HEK293 (cell line): ENCODE measurements around the gene HIVEP2.
A peak's percentile ranks its signal among the peaks of the same experiment; 100 is the strongest.

Source experiments
- IKZF3 ChIP-seq: fragments of 450-650 bp; IDR thresholded peaks from 2 replicates; pipeline ENCODE4 v1.5.0; 2018; ENCODE audit warnings: missing biosample characterization, mild to moderate bottlenecking, missing genetic modification characterization, moderate library complexity
- PRDM1 ChIP-seq: fragments of 450-650 bp; formaldehyde crosslinking; IDR thresholded peaks from 2 replicates; pipeline ENCODE4; 2016; ENCODE audit warnings: missing biosample characterization, missing genetic modification characterization
- WT1 ChIP-seq: fragments of 450-650 bp; formaldehyde crosslinking; IDR thresholded peaks from 2 replicates; pipeline ENCODE4 v1.5.1; 2016; ENCODE audit warnings: missing biosample characterization, missing genetic modification characterization
- ZFP69B ChIP-seq: fragments of 450-650 bp; formaldehyde crosslinking; IDR thresholded peaks from 2 replicates; pipeline ENCODE4 v1.5.1; 2016; ENCODE audit warnings: missing biosample characterization, missing genetic modification characterization
- ZIC2 ChIP-seq: fragments of 450-650 bp; formaldehyde crosslinking; IDR thresholded peaks from 2 replicates; pipeline ENCODE4 v1.5.1; 2016; ENCODE audit warnings: missing biosample characterization, missing genetic modification characterization
- ZNF335 ChIP-seq: fragments of 450-650 bp; formaldehyde crosslinking; conservative IDR thresholded peaks from 2 replicates; pipeline ENCODE4 v1.5.1; 2016; ENCODE audit warnings: missing biosample characterization, missing genetic modification characterization
- ZNF341 ChIP-seq: fragments of 450-650 bp; formaldehyde crosslinking; IDR thresholded peaks from 2 replicates; pipeline ENCODE4; 2016; ENCODE audit warnings: low read depth, missing biosample characterization, missing genetic modification characterization
- ZNF660 ChIP-seq: fragments of 450-650 bp; IDR thresholded peaks from 2 replicates; pipeline ENCODE4 v1.5.1; 2018; ENCODE audit warnings: missing biosample characterization, mild to moderate bottlenecking, missing genetic modification characterization
- TF ChIP-seq, protein P1 (sequence below): fragments of 450-650 bp; formaldehyde crosslinking; conservative IDR thresholded peaks from 2 replicates; pipeline ENCODE4 v1.5.1; 2016; ENCODE audit warnings: low read depth, missing biosample characterization, missing genetic modification characterization
- TF ChIP-seq, protein P2 (sequence below): fragments of 450-650 bp; formaldehyde crosslinking; IDR thresholded peaks from 2 replicates; pipeline ENCODE4 v1.5.1; 2016; ENCODE audit warnings: missing biosample characterization, missing genetic modification characterization
- TF ChIP-seq, protein P3 (sequence below): fragments of 450-650 bp; IDR thresholded peaks from 2 replicates; pipeline ENCODE4 v1.5.1; 2018; ENCODE audit warnings: missing biosample characterization, mild to moderate bottlenecking, missing genetic modification characterization
- TF ChIP-seq, protein P4 (sequence below): fragments of 450-650 bp; formaldehyde crosslinking; IDR thresholded peaks from 2 replicates; pipeline ENCODE4 v1.5.1; 2016; ENCODE audit warnings: missing biosample characterization, missing genetic modification characterization
- TF ChIP-seq, protein P5 (sequence below): fragments of 450-650 bp; formaldehyde crosslinking; IDR thresholded peaks from 2 replicates; pipeline ENCODE4; 2016; ENCODE audit warnings: missing biosample characterization, missing genetic modification characterization
- TF ChIP-seq, protein P6 (sequence below): fragments of 450-650 bp; formaldehyde crosslinking; optimal IDR thresholded peaks from 2 replicates; pipeline ENCODE3; 2016; ENCODE audit warnings: missing biosample characterization, mild to moderate bottlenecking, missing genetic modification characterization
- TF ChIP-seq, protein P7 (sequence below): fragments of 450-650 bp; formaldehyde crosslinking; IDR thresholded peaks from 2 replicates; pipeline ENCODE4 v1.5.1; 2017; ENCODE audit warnings: missing biosample characterization, mild to moderate bottlenecking, missing genetic modification characterization, moderate library complexity

Gene HIVEP2

DNA sequence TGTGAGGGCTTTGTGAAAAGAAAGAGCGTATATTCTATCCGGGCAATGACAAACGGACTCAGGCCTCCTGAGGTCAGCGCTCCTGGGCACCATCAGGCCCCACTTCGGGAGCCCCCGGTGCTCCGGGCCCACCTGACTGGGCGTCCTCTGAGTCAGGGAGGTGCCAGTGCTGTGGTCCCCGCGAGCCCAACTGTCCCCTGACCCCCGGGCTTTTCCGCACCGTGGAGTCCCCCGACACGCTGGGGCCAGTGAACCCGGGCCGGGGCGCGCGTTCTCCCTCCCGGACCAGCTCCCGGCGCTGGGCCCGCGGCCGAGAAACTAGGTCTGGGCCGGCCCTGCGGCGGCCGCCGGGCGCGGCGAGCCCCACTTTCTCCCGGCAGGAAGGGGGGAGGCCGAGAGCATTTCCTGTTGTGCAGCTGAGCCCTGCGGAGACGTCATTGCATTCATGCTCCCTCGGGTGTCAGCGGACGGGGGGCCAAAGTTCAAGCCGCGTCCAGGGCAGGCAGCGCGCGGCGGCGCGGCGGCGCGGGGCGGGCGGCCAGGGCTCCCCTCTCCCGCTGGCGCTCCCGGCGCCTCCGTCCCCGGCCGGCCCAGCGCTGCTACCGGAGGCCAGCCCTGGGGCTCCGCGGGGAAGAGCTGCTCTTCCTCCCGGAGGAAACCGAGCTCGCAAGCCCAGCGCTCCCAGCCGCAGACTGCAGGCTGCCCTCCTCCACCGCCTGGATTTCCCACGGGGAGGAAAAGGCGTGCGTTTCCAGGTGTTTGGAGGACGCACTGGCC lies 18.3 kb downstream of the HIVEP2 start (continued):
- TF ChIP-seq, protein P1, sequence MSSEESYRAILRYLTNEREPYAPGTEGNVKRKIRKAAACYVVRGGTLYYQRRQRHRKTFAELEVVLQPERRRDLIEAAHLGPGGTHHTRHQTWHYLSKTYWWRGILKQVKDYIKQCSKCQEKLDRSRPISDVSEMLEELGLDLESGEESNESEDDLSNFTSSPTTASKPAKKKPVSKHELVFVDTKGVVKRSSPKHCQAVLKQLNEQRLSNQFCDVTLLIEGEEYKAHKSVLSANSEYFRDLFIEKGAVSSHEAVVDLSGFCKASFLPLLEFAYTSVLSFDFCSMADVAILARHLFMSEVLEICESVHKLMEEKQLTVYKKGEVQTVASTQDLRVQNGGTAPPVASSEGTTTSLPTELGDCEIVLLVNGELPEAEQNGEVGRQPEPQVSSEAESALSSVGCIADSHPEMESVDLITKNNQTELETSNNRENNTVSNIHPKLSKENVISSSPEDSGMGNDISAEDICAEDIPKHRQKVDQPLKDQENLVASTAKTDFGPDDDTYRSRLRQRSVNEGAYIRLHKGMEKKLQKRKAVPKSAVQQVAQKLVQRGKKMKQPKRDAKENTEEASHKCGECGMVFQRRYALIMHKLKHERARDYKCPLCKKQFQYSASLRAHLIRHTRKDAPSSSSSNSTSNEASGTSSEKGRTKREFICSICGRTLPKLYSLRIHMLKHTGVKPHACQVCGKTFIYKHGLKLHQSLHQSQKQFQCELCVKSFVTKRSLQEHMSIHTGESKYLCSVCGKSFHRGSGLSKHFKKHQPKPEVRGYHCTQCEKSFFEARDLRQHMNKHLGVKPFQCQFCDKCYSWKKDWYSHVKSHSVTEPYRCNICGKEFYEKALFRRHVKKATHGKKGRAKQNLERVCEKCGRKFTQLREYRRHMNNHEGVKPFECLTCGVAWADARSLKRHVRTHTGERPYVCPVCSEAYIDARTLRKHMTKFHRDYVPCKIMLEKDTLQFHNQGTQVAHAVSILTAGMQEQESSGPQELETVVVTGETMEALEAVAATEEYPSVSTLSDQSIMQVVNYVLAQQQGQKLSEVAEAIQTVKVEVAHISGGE (tag by site-specific recombination) = 0 out of 2 replicates have a peak, but pooled peaks have one; percentile 17
- TF ChIP-seq, protein P2, sequence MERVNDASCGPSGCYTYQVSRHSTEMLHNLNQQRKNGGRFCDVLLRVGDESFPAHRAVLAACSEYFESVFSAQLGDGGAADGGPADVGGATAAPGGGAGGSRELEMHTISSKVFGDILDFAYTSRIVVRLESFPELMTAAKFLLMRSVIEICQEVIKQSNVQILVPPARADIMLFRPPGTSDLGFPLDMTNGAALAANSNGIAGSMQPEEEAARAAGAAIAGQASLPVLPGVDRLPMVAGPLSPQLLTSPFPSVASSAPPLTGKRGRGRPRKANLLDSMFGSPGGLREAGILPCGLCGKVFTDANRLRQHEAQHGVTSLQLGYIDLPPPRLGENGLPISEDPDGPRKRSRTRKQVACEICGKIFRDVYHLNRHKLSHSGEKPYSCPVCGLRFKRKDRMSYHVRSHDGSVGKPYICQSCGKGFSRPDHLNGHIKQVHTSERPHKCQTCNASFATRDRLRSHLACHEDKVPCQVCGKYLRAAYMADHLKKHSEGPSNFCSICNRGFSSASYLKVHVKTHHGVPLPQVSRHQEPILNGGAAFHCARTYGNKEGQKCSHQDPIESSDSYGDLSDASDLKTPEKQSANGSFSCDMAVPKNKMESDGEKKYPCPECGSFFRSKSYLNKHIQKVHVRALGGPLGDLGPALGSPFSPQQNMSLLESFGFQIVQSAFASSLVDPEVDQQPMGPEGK (tag by site-specific recombination) = peak; percentile 36; the same call in 1 of the 2 replicates
- TF ChIP-seq, protein P3, sequence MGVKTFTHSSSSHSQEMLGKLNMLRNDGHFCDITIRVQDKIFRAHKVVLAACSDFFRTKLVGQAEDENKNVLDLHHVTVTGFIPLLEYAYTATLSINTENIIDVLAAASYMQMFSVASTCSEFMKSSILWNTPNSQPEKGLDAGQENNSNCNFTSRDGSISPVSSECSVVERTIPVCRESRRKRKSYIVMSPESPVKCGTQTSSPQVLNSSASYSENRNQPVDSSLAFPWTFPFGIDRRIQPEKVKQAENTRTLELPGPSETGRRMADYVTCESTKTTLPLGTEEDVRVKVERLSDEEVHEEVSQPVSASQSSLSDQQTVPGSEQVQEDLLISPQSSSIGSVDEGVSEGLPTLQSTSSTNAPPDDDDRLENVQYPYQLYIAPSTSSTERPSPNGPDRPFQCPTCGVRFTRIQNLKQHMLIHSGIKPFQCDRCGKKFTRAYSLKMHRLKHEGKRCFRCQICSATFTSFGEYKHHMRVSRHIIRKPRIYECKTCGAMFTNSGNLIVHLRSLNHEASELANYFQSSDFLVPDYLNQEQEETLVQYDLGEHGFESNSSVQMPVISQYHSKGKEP (tag by site-specific recombination) = no peak
- TF ChIP-seq, protein P4, sequence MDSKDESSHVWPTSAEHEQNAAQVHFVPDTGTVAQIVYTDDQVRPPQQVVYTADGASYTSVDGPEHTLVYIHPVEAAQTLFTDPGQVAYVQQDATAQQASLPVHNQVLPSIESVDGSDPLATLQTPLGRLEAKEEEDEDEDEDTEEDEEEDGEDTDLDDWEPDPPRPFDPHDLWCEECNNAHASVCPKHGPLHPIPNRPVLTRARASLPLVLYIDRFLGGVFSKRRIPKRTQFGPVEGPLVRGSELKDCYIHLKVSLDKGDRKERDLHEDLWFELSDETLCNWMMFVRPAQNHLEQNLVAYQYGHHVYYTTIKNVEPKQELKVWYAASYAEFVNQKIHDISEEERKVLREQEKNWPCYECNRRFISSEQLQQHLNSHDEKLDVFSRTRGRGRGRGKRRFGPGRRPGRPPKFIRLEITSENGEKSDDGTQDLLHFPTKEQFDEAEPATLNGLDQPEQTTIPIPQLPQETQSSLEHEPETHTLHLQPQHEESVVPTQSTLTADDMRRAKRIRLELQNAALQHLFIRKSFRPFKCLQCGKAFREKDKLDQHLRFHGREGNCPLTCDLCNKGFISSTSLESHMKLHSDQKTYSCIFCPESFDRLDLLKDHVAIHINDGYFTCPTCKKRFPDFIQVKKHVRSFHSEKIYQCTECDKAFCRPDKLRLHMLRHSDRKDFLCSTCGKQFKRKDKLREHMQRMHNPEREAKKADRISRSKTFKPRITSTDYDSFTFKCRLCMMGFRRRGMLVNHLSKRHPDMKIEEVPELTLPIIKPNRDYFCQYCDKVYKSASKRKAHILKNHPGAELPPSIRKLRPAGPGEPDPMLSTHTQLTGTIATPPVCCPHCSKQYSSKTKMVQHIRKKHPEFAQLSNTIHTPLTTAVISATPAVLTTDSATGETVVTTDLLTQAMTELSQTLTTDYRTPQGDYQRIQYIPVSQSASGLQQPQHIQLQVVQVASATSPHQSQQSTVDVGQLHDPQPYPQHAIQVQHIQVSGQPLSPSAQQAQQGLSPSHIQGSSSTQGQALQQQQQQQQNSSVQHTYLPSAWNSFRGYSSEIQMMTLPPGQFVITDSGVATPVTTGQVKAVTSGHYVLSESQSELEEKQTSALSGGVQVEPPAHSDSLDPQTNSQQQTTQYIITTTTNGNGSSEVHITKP (tag by site-specific recombination) = 0 out of 2 replicates have a peak, but pooled peaks have one; percentile 9
- TF ChIP-seq WT1 (tag by site-specific recombination) (no peak), ZNF335 (peak; percentile 6; the same call in 1 of the 2 replicates), ZIC2 (tag by site-specific recombination) (peak; percentile 30; the same call in 1 of the 2 replicates), ZNF660 (tag by site-specific recombination) (peak; percentile 29; the same call in 1 of the 2 replicates), PRDM1 (tag by site-specific recombination) (no peak), IKZF3 (tag by site-specific recombination) (peak; percentile 75; the same call in 1 of the 2 replicates), ZFP69B (peak; percentile 50; the same call in 1 of the 2 replicates), ZNF341 (0 out of 2 replicates have a peak, but pooled peaks have one; percentile 22)
- TF ChIP-seq, protein P5, sequence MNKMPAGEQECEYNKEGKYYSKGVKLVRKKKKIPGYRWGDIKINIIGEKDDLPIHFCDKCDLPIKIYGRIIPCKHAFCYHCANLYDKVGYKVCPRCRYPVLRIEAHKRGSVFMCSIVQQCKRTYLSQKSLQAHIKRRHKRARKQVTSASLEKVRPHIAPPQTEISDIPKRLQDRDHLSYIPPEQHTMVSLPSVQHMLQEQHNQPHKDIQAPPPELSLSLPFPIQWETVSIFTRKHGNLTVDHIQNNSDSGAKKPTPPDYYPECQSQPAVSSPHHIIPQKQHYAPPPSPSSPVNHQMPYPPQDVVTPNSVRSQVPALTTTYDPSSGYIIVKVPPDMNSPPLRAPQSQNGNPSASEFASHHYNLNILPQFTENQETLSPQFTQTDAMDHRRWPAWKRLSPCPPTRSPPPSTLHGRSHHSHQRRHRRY (tag by site-specific recombination) = no peak
- TF ChIP-seq, protein P6, sequence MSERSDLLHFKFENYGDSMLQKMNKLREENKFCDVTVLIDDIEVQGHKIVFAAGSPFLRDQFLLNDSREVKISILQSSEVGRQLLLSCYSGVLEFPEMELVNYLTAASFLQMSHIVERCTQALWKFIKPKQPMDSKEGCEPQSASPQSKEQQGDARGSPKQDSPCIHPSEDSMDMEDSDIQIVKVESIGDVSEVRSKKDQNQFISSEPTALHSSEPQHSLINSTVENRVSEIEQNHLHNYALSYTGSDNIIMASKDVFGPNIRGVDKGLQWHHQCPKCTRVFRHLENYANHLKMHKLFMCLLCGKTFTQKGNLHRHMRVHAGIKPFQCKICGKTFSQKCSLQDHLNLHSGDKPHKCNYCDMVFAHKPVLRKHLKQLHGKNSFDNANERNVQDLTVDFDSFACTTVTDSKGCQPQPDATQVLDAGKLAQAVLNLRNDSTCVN = peak; percentile 60
- TF ChIP-seq, protein P7, sequence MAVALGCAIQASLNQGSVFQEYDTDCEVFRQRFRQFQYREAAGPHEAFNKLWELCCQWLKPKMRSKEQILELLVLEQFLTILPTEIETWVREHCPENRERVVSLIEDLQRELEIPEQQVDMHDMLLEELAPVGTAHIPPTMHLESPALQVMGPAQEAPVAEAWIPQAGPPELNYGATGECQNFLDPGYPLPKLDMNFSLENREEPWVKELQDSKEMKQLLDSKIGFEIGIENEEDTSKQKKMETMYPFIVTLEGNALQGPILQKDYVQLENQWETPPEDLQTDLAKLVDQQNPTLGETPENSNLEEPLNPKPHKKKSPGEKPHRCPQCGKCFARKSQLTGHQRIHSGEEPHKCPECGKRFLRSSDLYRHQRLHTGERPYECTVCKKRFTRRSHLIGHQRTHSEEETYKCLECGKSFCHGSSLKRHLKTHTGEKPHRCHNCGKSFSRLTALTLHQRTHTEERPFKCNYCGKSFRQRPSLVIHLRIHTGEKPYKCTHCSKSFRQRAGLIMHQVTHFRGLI (tag by site-specific recombination) = 0 out of 2 replicates have a peak, but pooled peaks have one; percentile 22
